Chondrocyte (in vitro differentiated cells): ENCODE data around the gene BARHL1. TPM values are rescaled to one million over a fixed set of nuclear protein-coding genes. Genes with fewer than 3 reads are reported as not detected.
"Not testable (repeated sequence)": the region's sequence is repeated elsewhere in the genome, so short reads cannot be mapped to it uniquely, and the experiment has no call there.

Source experiments
- DNase-seq: peaks from one replicate; pipeline ENCODE4 v3.0.0; 2021; ENCODE audit warnings: mixed read lengths, low spot score
- H3K27ac Mint-ChIP-seq: one replicate; pipeline ENCODE4 v1.8.0; 2021; ENCODE audit warnings: mild to moderate bottlenecking, moderate library complexity, mixed read lengths; ENCODE audit not compliant: unreplicated experiment
- H3K27me3 Mint-ChIP-seq: 2 replicates; pipeline ENCODE4 v1.8.0; 2021; ENCODE audit warnings: low read depth, mixed read lengths
- H3K36me3 Mint-ChIP-seq: 2 replicates; pipeline ENCODE4 v1.8.0; 2021; ENCODE audit warnings: low read depth, mixed read lengths
- H3K4me1 Mint-ChIP-seq: 2 replicates; pipeline ENCODE4 v1.8.0; 2021; ENCODE audit warnings: low read depth, mild to moderate bottlenecking, mixed read lengths
- H3K4me3 Mint-ChIP-seq: one replicate; pipeline ENCODE4 v1.8.0; 2021; ENCODE audit warnings: mild to moderate bottlenecking, moderate library complexity, mixed read lengths; ENCODE audit not compliant: unreplicated experiment
- H3K9me3 Mint-ChIP-seq: 2 replicates; pipeline ENCODE4 v1.8.0; 2021; ENCODE audit warnings: low read depth, mixed read lengths
- total RNA-seq: library from RNA; stranded (reverse); gene quantifications from 3 replicates; pipeline ENCODE4 v1.2.1, GENCODE V29; 2021
- TF ChIP-seq, protein P1 (sequence below): fragments of 200-600 bp; sonication (generic); IDR thresholded peaks from 2 replicates; pipeline ENCODE4 v1.5.0; 2021; ENCODE audit warnings: antibody characterized with exemption, mild to moderate bottlenecking, moderate library complexity

Gene BARHL1
- total RNA-seq, 1 donor from 2014 or later: not detected

DNA sequence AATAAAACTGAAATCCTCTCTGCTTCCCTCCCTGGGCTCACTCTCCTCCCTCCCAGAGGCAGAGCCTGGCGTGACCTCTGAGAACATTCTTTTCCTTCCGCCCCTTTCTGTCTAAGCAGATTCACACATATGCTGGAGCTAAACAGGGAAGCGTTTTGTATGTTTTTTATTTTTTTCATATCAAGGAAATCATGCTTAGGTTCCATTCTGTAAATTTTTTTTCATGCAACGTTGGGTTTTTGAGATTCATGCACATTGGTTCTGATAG is 20.2 kb upstream of the BARHL1 start:
- peaks cover 3% of the 10 kb centered on the region for H3K36me3 Mint-ChIP-seq
- H3K27me3 Mint-ChIP-seq: peaks cover 34% of the 10 kb centered on the region
- peaks cover 3% of the 10 kb centered on the region for H3K9me3 Mint-ChIP-seq

GRCh38 chr9:132564526-132564925 is 17.9 kb upstream of the BARHL1 start:
- TF ChIP-seq, protein P1, sequence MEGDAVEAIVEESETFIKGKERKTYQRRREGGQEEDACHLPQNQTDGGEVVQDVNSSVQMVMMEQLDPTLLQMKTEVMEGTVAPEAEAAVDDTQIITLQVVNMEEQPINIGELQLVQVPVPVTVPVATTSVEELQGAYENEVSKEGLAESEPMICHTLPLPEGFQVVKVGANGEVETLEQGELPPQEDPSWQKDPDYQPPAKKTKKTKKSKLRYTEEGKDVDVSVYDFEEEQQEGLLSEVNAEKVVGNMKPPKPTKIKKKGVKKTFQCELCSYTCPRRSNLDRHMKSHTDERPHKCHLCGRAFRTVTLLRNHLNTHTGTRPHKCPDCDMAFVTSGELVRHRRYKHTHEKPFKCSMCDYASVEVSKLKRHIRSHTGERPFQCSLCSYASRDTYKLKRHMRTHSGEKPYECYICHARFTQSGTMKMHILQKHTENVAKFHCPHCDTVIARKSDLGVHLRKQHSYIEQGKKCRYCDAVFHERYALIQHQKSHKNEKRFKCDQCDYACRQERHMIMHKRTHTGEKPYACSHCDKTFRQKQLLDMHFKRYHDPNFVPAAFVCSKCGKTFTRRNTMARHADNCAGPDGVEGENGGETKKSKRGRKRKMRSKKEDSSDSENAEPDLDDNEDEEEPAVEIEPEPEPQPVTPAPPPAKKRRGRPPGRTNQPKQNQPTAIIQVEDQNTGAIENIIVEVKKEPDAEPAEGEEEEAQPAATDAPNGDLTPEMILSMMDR: no peak
- peaks cover 37% of the 10 kb centered on the region for H3K27me3 Mint-ChIP-seq
- H3K36me3 Mint-ChIP-seq: peaks cover 3% of the 10 kb centered on the region
- H3K4me1 Mint-ChIP-seq: peaks cover 8% of the 10 kb centered on the region
- no peak overlapping the region for H3K27ac Mint-ChIP-seq
- DNase-seq: no peak
- H3K4me3 Mint-ChIP-seq: no peak overlapping the region
- peaks cover 1% of the 10 kb centered on the region for H3K9me3 Mint-ChIP-seq

More for the DNA sequence above, 20.2 kb upstream of the BARHL1 start:
- H3K4me3 Mint-ChIP-seq: no peak overlapping the region
- H3K27ac Mint-ChIP-seq: no peak overlapping the region
- TF ChIP-seq, protein P1: no peak
- H3K4me1 Mint-ChIP-seq: peaks cover 8% of the 10 kb centered on the region
- DNase-seq: no peak

GRCh38 chr9:132568787-132569186 is 13.6 kb upstream of the BARHL1 start:
- not testable (repeated sequence) for DNase-seq, H3K4me1 Mint-ChIP-seq, H3K27ac Mint-ChIP-seq, H3K4me3 Mint-ChIP-seq, H3K9me3 Mint-ChIP-seq, H3K36me3 Mint-ChIP-seq
- peaks cover 30% of the 10 kb centered on the region for H3K27me3 Mint-ChIP-seq

DNA sequence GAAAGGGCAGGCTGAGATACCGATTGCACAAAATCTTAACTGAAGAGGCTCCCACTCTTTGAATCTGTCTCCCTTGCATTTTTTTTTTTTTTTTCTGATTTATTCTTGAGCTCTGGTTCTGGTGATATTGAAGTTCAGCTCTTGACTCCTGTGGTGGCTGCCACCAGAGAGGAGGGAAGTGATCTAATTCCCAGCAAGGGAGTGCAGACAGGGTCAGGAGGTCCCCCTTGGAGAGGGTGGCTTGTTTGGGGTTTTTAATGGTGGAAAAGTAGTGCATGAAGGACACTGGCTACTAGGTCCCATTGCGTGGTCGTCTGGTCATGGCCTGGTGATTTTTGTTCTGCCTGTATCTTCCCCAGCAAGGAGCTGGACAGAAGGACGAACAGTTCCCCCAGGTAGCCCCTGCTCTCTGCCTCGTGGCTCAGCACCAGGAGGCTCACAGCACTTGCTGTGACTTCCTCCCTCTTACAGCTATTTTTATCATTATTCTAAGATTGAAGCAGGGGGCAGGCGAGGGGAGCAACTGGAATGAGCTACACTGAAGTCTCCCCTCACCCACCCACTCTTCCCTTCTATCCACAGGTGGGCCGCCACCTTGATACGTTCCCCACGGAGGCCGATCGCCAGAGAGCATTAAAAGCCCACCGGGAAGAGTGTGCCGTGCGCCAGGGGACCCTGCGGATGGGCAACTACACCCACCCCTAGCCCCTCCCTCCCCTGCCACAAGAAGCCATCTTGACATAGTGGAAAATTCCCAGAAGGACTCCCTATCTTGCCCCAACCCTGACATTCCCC is 10.4 kb upstream of the BARHL1 start:
- H3K27me3 Mint-ChIP-seq: peaks cover 31% of the 10 kb centered on the region
- DNase-seq: peak; percentile 60
- TF ChIP-seq, protein P1: no peak
- H3K27ac Mint-ChIP-seq: no peak overlapping the region
- no peaks in the 10 kb centered on the region for H3K9me3 Mint-ChIP-seq
- no peaks in the 10 kb centered on the region for H3K36me3 Mint-ChIP-seq
- H3K4me3 Mint-ChIP-seq: no peak overlapping the region
- peaks cover 6% of the 10 kb centered on the region for H3K4me1 Mint-ChIP-seq

DNA sequence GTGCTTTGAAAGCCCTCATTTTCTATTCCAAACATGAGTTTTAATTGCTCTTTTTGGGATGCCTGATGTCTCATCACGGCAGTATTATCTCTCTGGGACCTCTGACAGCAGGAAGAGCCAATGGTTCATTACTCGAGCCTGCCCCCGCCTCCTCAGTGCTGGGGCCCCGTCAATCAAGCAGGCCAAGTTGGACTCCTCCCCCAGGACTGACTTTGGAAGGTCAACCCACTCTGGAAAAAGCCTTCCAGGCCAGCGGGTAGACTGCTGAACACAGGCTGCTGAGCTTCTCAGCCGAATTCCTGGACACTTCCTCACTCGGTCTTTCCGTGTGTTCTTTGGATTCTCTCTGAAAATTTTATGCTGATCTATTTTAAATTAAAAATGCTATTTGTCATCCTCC is 9.5 kb upstream of the BARHL1 start:
- Mint-ChIP-seq H3K9me3 (no peaks in the 10 kb centered on the region), H3K36me3 (no peaks in the 10 kb centered on the region), H3K4me3 (no peak overlapping the region), H3K27me3 (peaks cover 37% of the 10 kb centered on the region), H3K27ac (no peak overlapping the region), H3K4me1 (peaks cover 6% of the 10 kb centered on the region)
- peak; percentile 46 for DNase-seq
- TF ChIP-seq, protein P1: no peak
